H1 (cell line): ENCODE measurements around the gene SLC22A3. TPM values are rescaled to one million over a fixed set of nuclear protein-coding genes. Genes with fewer than 3 reads are reported as not detected.

Experiments
- CTCF ChIA-PET: fragments of 300-600 bp; sonication (Branson Sonifier 250); formaldehyde crosslinking; loops from one replicate; lab custom pipeline; 2021; ENCODE audit not compliant: partially characterized antibody; lab: Charles Lee
- POLR2A ChIA-PET: fragments of 300-600 bp; sonication (Branson Sonifier 250); formaldehyde crosslinking; loops from one replicate; lab custom pipeline; 2021; ENCODE audit warnings: inconsistent platforms; ENCODE audit not compliant: partially characterized antibody; lab: Charles Lee
- DNase-seq, 2 experiments: peaks; one replicate each; pipeline versions ENCODE4 v3.0.0 to v3.0.0-alpha.2; 2010 to 2022; ENCODE audit warnings: low spot score in 2 of 2, low read depth in 1 of 2, mixed read lengths in 1 of 2
- FAIRE-seq: peaks from 2 replicates; lab custom pipeline; 2011; peaks lifted over from hg19 to GRCh38; lab: Jason Lieb, UNC
- H2AFZ ChIP-seq: 2 replicates; pipeline ENCODE4 v1.8.1; 2012; ENCODE audit warnings: low read length, inconsistent platforms
- H2AK5ac ChIP-seq: 2 replicates; pipeline ENCODE4 v1.6.1; 2013; ENCODE audit warnings: low read depth, low read length
- H2BK120ac ChIP-seq: replicated peaks from 2 replicates; pipeline ENCODE3; 2013; ENCODE audit warnings: low read depth, low read length, inconsistent platforms
- H2BK12ac ChIP-seq: 2 replicates; pipeline ENCODE4 v1.6.1; 2013; ENCODE audit warnings: low read depth, low read length
- H2BK15ac ChIP-seq: 2 replicates; pipeline ENCODE4 v1.6.1; 2013; ENCODE audit warnings: low read length
- H2BK20ac ChIP-seq: 2 replicates; pipeline ENCODE4 v1.6.1; 2013; ENCODE audit warnings: low read length
- H2BK5ac ChIP-seq: 2 replicates; pipeline ENCODE4 v1.6.1; 2013; ENCODE audit warnings: low read depth, low read length
- H3K14ac ChIP-seq: 2 replicates; pipeline ENCODE4 v1.6.1; 2013; ENCODE audit warnings: inconsistent platforms; ENCODE audit not compliant: insufficient read length
- H3K18ac ChIP-seq: 2 replicates; pipeline ENCODE4 v1.6.1; 2013; ENCODE audit warnings: low read length; ENCODE audit errors: extremely low read depth
- H3K23ac ChIP-seq: 2 replicates; pipeline ENCODE4 v1.6.1; 2013; ENCODE audit warnings: inconsistent platforms; ENCODE audit not compliant: insufficient read length
- H3K23me2 ChIP-seq: 2 replicates; pipeline ENCODE4 v1.6.1; 2013; ENCODE audit warnings: low read depth, low read length
- H3K27ac ChIP-seq: 2 replicates; pipeline ENCODE4 v1.6.1; 2011; ENCODE audit warnings: low read depth, low read length, inconsistent platforms
- H3K27me3 ChIP-seq, 4 experiments: replicated peaks in 1 of 4; 1 replicate in 1 of 4; 2 replicates in 3 of 4; pipeline versions ENCODE4 v1.6.1 to v1.8.1; 2011 to 2013; ENCODE audit warnings: low read length in 3 of 4, mild to moderate bottlenecking in 3 of 4, inconsistent platforms in 2 of 4, mixed read lengths in 2 of 4, moderate library complexity in 1 of 4; ENCODE audit not compliant: control insufficient read depth in 3 of 4, insufficient read depth in 3 of 4; ENCODE audit errors: extremely low read depth in 1 of 4
- H3K36me3 ChIP-seq, 4 experiments: 2 replicates each; pipeline versions ENCODE4 v1.6.1 to v1.8.1; 2011 to 2013; ENCODE audit warnings: mild to moderate bottlenecking in 4 of 4, low read length in 3 of 4, moderate library complexity in 2 of 4, control low read depth in 1 of 4, inconsistent platforms in 1 of 4; ENCODE audit not compliant: insufficient read depth in 4 of 4, control insufficient read depth in 2 of 4
- H3K4ac ChIP-seq: replicated peaks from 2 replicates; pipeline ENCODE3; 2013; ENCODE audit warnings: low read length, low read depth, mixed read lengths, inconsistent platforms; ENCODE audit not compliant: insufficient read length
- H3K4me1 ChIP-seq, 4 experiments: replicated peaks in 1 of 4; 1 replicate in 1 of 4; 2 replicates in 3 of 4; pipeline versions ENCODE4 v1.6.1 to v1.8.1; 2011 to 2013; ENCODE audit warnings: low read length in 3 of 4, inconsistent platforms in 2 of 4, mixed read lengths in 1 of 4; ENCODE audit not compliant: insufficient read depth in 4 of 4, control insufficient read depth in 3 of 4
- H3K4me2 ChIP-seq, 2 experiments: 2 replicates each; pipeline versions ENCODE4 v1.6.1 to v1.8.1; 2011 to 2013; ENCODE audit warnings: low read depth in 2 of 2, low read length in 2 of 2, control low read depth in 1 of 2, inconsistent platforms in 1 of 2, mild to moderate bottlenecking in 1 of 2; ENCODE audit not compliant: insufficient read depth in 1 of 2
- H3K4me3 ChIP-seq, 4 experiments: fragments of 200-600, 300-600 bp in 1 of 4; sonication (generic), shearing (Covaris generic), sonication (Bioruptor Twin) in 1 of 4; 2 replicates each; pipeline versions ENCODE4 v1.5.1 to v1.8.1; 2011 to 2016; ENCODE audit warnings: low read length in 4 of 4, low read depth in 3 of 4, control low read depth in 2 of 4, inconsistent platforms in 2 of 4, mild to moderate bottlenecking in 2 of 4, mixed read lengths in 1 of 4, moderate library complexity in 1 of 4; ENCODE audit not compliant: insufficient read depth in 2 of 4; ENCODE audit errors: extremely low read depth in 1 of 4
- H3K56ac ChIP-seq: replicated peaks from 2 replicates; pipeline ENCODE3; 2013; ENCODE audit warnings: low read depth, mild to moderate bottlenecking, mixed read lengths, low read length, inconsistent platforms; ENCODE audit not compliant: insufficient read length
- H3K79me1 ChIP-seq: 2 replicates; pipeline ENCODE4 v1.6.1; 2013; ENCODE audit warnings: low read depth, low read length, control low read depth
- H3K79me2 ChIP-seq, 2 experiments: 2 replicates each; pipeline versions ENCODE4 v1.6.1 to v1.8.1; 2012 to 2013; ENCODE audit warnings: low read length in 2 of 2, mild to moderate bottlenecking in 2 of 2, inconsistent platforms in 1 of 2; ENCODE audit not compliant: insufficient read depth in 2 of 2, control insufficient read depth in 1 of 2
- H3K9ac ChIP-seq, 4 experiments: replicated peaks in 1 of 4; 1 replicate in 1 of 4; 2 replicates in 3 of 4; pipeline versions ENCODE4 v1.6.1 to v1.8.1; 2011 to 2013; ENCODE audit warnings: low read depth in 3 of 4, low read length in 3 of 4, control low read depth in 2 of 4, mild to moderate bottlenecking in 2 of 4, moderate library complexity in 2 of 4, inconsistent platforms in 1 of 4; ENCODE audit errors: extremely low read depth in 1 of 4
- H3K9me3 ChIP-seq, 2 experiments: 2 replicates each; pipeline versions ENCODE4 v1.6.1 to v1.8.1; 2012 to 2013; ENCODE audit warnings: mild to moderate bottlenecking in 2 of 2, moderate library complexity in 2 of 2, control low read depth in 1 of 2, inconsistent platforms in 1 of 2, low read depth in 1 of 2, low read length in 1 of 2, mixed read lengths in 1 of 2; ENCODE audit not compliant: insufficient read depth in 2 of 2
- H4K20me1 ChIP-seq, 2 experiments: replicated peaks in 1 of 2; 2 replicates each; pipeline versions ENCODE3 to v1.8.1; 2011 to 2013; ENCODE audit warnings: inconsistent platforms in 2 of 2, low read length in 2 of 2, mild to moderate bottlenecking in 1 of 2; ENCODE audit not compliant: insufficient read depth in 2 of 2, control insufficient read depth in 1 of 2
- H4K5ac ChIP-seq: 2 replicates; pipeline ENCODE4 v1.6.1; 2013; ENCODE audit warnings: low read length, low read depth, mixed read lengths, inconsistent platforms; ENCODE audit not compliant: insufficient read length
- H4K8ac ChIP-seq: 2 replicates; pipeline ENCODE4 v1.8.0; 2013; ENCODE audit warnings: mild to moderate bottlenecking, moderate library complexity, low read length, inconsistent platforms; ENCODE audit not compliant: insufficient read depth; ENCODE audit errors: extremely low read depth
- H4K91ac ChIP-seq: replicated peaks from 2 replicates; pipeline ENCODE3; 2013; ENCODE audit warnings: low read length, mixed read lengths, inconsistent platforms; ENCODE audit not compliant: insufficient read length
- CREB1 ChIP-seq: IDR thresholded peaks from 2 replicates; pipeline ENCODE4 v1.6.1; 2012; ENCODE audit warnings: inconsistent platforms
- CTBP2 ChIP-seq: IDR thresholded peaks from 2 replicates; pipeline ENCODE4 v1.7.0; 2011; ENCODE audit warnings: borderline replicate concordance, mild to moderate bottlenecking, moderate library complexity, mixed read lengths, low read length; ENCODE audit not compliant: insufficient read depth, insufficient read length
- KDM4A ChIP-seq: IDR thresholded peaks from one replicate; pipeline ENCODE4 v1.7.1; 2012; ENCODE audit warnings: low read depth, mild to moderate bottlenecking, moderate library complexity, low read length, inconsistent platforms; ENCODE audit not compliant: severe bottlenecking
- KDM5A ChIP-seq: fragments of 200-600 bp; IDR thresholded peaks from 2 replicates; pipeline ENCODE4 v1.7.1; 2012; ENCODE audit warnings: mild to moderate bottlenecking, low read length, inconsistent platforms, mixed read lengths
- RAD21 ChIP-seq, 2 experiments: IDR thresholded peaks in 1 of 2; conservative IDR thresholded peaks in 1 of 2; 2 replicates each; pipeline ENCODE4 v1.6.1; 2011; ENCODE audit warnings: low read depth in 2 of 2, low read length in 2 of 2, improper control_type of control experiment in 1 of 2, inconsistent platforms in 1 of 2, mild to moderate bottlenecking in 1 of 2, moderate library complexity in 1 of 2
- RNF2 ChIP-seq: fragments of 200-900, 300-1000 bp; sonication (generic); IDR thresholded peaks from 2 replicates; pipeline ENCODE4 v1.7.1; 2016; ENCODE audit warnings: borderline replicate concordance, low read depth, mild to moderate bottlenecking, antibody characterized with exemption, low read length; ENCODE audit not compliant: poor library complexity, severe bottlenecking; ENCODE audit errors: missing control alignments
- SAP30 ChIP-seq: fragments of 300-600 bp; sonication (generic); IDR thresholded peaks from 2 replicates; pipeline ENCODE4 v1.7.1; 2012; ENCODE audit warnings: low read length, moderate library complexity, mild to moderate bottlenecking, inconsistent platforms; ENCODE audit not compliant: insufficient read depth, insufficient replicate concordance
- SP1 ChIP-seq: IDR thresholded peaks from 2 replicates; pipeline ENCODE4 v1.6.1; 2011; ENCODE audit warnings: low read depth, low read length
- SP2 ChIP-seq: IDR thresholded peaks from 2 replicates; pipeline ENCODE4 v1.6.1; 2012; ENCODE audit warnings: mild to moderate bottlenecking, low read length, inconsistent platforms
- SRF ChIP-seq: IDR thresholded peaks from 2 replicates; pipeline ENCODE4 v1.6.1; 2011; ENCODE audit warnings: mild to moderate bottlenecking, low read depth, low read length, moderate library complexity
- SUZ12 ChIP-seq: fragments of 200-600 bp; sonication (generic); IDR thresholded peaks from 2 replicates; pipeline ENCODE4 v1.6.1; 2012; ENCODE audit warnings: mild to moderate bottlenecking, inconsistent platforms, low read length, moderate library complexity, mixed read lengths
- TBP ChIP-seq: IDR thresholded peaks from 2 replicates; pipeline ENCODE4 v1.6.1; 2011; ENCODE audit warnings: low read depth, low read length, improper control_type of control experiment
- YY1 ChIP-seq: IDR thresholded peaks from 2 replicates; pipeline ENCODE4 v1.6.1; 2011; ENCODE audit warnings: low read depth, mild to moderate bottlenecking, low read length
- WGBS, 2 experiments: shearing (Covaris generic) in 1 of 2; methylation state at CpG; one replicate each; pipeline versions ENCODE4 v1.1.6 to v1.1.7; 2013 to 2015; ENCODE audit warnings: low lambda C conversion rate in 2 of 2, mixed read lengths in 2 of 2, inconsistent platforms in 1 of 2, low coverage in 1 of 2, missing lambda C conversion rate in 1 of 2; ENCODE audit not compliant: insufficient replicate concordance in 2 of 2, insufficient coverage in 1 of 2, insufficient read length in 1 of 2; ENCODE audit errors: extremely low coverage in 1 of 2, missing lambda C conversion rate in 1 of 2; 5-methylcytosine and 5-hydroxymethylcytosine counted together
- polyA plus RNA-seq, 7 experiments: library from polyadenylated mRNA; depleted of rRNA in 3 of 7; stranded (reverse) in 5 of 7; unstranded in 2 of 7; fragments of >200 nt in 5 of 7; fragments of 200-250 nt in 2 of 7; gene quantifications; 1 replicate in 5 of 7; 2 replicates in 1 of 7; 4 replicates in 1 of 7; pipeline versions ENCODE4 v1.2.1 to v1.2.3, GENCODE V29; 2011 to 2013; ENCODE audit warnings: missing spikeins in 2 of 7, mixed read lengths in 2 of 7
- total RNA-seq: library from RNA; stranded (reverse); fragmentation: NEBNext Ultra II Directional; extraction: Animal tissue kit (Norgen Biotek cat#: 25700); gene quantifications from 2 replicates; pipeline ENCODE4 v1.2.1, GENCODE V29; 2021
- TF ChIP-seq, protein P1 (sequence below): IDR thresholded peaks from 2 replicates; pipeline ENCODE4 v1.6.1; 2011; ENCODE audit warnings: low read depth, mild to moderate bottlenecking, low read length; ENCODE audit not compliant: insufficient read depth

SLC22A3 gene
- total and polyA plus RNA-seq, 2 of the 8 experiments (the other 6 are each of a cell fraction or from before 2014, with no cell fraction given) = 1.0 to 2.9 TPM

DNA sequence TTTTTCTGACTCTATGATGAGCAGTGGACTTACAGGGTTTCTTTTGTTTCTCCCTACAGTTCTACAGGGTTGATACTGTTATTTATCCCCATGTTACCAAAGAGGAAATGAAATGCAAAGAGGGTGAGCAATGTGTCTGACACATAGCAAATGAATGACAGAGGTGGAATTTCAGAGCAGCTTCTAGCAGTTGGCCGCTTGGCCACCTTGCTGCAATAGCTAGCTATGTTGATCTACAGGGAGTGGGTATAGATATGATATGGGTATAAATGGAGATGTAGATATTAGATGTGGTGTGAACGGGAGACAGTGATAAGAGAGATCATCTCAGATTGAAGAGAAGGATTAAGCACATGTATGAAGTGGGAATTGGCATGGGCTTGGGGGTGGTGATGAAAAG is 10.9 kb upstream of the SLC22A3 start:
- Histone ChIP-seq H3K14ac (no peak overlapping the region), H4K91ac (no peak overlapping the region), H3K23ac (no peak overlapping the region), H2AK5ac (no peak overlapping the region), H3K79me2 (no peaks in the 10 kb centered on the region), H3K9ac (no peak overlapping the region; a peak in 1 of 7 replicates), H2BK120ac (no peak overlapping the region), H4K5ac (no peak overlapping the region), H2AFZ (no peak overlapping the region), H3K79me1 (no peaks in the 10 kb centered on the region), H2BK5ac (no peak overlapping the region), H4K20me1 (no peaks in the 10 kb centered on the region), H3K27ac (no peak overlapping the region), H3K27me3 (no peaks in the 10 kb centered on the region), H3K4me3 (no peak overlapping the region), H4K8ac (no peak overlapping the region), H3K4ac (no peak overlapping the region), H2BK12ac (no peak overlapping the region), H3K23me2 (no peaks in the 10 kb centered on the region), H3K18ac (no peak overlapping the region), H3K4me1 (no peaks in the 10 kb centered on the region), H3K56ac (no peak overlapping the region), H3K36me3 (no peaks in the 10 kb centered on the region), H3K9me3 (no peaks in the 10 kb centered on the region), H2BK15ac (no peak overlapping the region), H2BK20ac (no peak overlapping the region), H3K4me2 (no peak overlapping the region)
- ChIA-PET POLR2A (no interaction called here), CTCF (no interaction called here)
- WGBS, 2 experiments = 92 to 100% methylated on average over 1 to 2 of the region's 2 CpGs
- FAIRE-seq (no peak), DNase-seq (no peak)
- TF ChIP-seq TBP = no peak
- no peak for TF ChIP-seq SAP30
- no peak for TF ChIP-seq YY1
- TF ChIP-seq RAD21 (IDR thresholded peaks at IDR 0.05 in 1 of 2, conservative IDR thresholded peaks at IDR 0.05 in 1 of 2; ENCODE audit: low read depth in 2 of 2, low read length in 2 of 2) = no peak
- TF ChIP-seq CTBP2 = no peak
- TF ChIP-seq CREB1 = no peak
- no peak for TF ChIP-seq SP1
- no peak for TF ChIP-seq RNF2
- TF ChIP-seq KDM5A = no peak
- no peak for TF ChIP-seq SRF
- TF ChIP-seq SP2 = no peak
- no peak for TF ChIP-seq SUZ12
- TF ChIP-seq, protein P1, sequence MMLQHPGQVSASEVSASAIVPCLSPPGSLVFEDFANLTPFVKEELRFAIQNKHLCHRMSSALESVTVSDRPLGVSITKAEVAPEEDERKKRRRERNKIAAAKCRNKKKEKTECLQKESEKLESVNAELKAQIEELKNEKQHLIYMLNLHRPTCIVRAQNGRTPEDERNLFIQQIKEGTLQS = no peak
- no peak for TF ChIP-seq KDM4A
